Activated naive CD8-positive, alpha-beta T cell treated with anti-CD3 and anti-CD28 coated beads, Interleukin-2, amount 50 U/mL, for 16 hours (primary cell): ENCODE data around the gene PRM1.

Experiments used
- DNase-seq: peaks from one replicate; pipeline ENCODE4 v3.0.0-alpha.2; 2020; ENCODE audit warnings: low read depth, low spot score

Gene PRM1, protein sequence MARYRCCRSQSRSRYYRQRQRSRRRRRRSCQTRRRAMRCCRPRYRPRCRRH

DNA sequence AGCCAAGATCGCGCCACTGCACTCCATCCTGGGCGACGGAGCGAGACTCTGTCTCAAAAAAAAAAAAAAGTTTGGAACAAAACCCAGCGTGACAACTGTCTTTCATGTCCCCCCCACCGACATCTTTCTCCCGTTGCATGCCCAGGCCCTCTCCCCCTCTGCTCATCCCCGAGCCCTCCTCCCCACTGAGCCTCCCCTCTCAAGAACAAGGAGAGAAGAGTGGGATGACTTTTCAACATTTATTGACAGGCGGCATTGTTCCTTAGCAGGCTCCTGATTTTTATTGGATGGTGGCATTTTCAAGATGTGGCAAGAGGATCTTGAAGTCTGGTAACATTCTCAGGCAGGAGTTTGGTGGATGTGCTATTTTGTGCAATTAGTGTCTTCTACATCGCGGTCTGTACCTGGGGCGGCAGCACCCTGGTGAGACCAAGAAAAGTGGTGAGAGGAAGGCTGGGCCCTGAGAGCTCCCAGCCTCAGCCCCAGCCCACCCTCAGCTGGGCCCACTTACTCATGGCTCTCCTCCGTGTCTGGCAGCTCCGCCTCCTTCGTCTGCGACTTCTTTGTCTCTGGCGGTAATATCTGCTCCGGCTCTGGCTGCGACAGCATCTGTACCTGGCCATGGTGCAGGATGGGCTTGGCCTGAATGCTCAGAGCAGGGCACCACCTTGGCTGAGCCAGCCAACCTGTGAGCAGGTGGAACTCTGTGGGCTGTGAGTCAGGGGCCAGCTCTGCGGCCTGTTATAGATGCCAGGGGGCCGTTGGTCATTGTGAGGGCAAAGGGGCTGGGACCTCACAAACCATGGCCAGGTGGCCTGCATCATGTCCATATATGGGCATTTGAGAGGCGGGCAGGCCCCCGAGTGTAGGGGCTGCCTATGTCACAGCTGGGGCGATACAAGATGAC is at the start of gene PRM1:
Gene PRM1 (minus strand): TSS at position 715 of the 907 bp plus-strand sequence. CDS start 92 bp downstream, at position 623.
- DNase-seq: no peak

DNA sequence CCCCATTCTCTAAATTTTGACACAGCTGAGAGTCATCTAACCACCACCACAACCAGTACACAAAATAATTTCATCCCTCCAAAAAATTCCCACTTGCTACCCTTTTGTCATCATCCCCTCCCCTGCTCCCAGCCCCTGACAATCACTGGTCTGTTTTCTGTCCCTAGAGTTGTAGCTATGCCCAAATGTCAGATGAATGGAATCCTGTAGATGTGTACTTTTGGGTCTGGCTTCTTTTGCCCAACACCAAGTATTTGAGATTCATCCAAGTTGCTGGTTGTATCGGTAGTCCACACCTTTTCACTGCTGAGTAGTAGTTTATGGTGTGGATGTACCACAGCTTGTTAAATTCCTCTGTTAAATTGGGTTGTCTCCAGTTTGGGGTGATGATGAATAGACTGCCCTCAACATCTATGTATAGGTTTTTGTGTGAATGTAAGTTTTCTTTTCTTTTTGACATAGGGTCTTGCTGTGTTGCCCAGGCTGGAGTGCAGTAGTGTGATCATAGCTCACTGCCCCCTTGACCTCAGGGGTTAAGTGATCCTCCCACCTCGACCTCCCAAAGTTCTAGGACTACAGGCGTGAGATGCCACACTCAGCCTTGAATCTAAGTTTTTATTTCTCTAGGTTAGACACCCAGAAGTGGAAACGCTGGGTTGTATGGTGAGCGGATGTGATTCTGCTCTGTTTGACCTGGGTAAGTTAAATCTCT is 49.6 kb upstream of the PRM1 start:
- no peak for DNase-seq

DNA sequence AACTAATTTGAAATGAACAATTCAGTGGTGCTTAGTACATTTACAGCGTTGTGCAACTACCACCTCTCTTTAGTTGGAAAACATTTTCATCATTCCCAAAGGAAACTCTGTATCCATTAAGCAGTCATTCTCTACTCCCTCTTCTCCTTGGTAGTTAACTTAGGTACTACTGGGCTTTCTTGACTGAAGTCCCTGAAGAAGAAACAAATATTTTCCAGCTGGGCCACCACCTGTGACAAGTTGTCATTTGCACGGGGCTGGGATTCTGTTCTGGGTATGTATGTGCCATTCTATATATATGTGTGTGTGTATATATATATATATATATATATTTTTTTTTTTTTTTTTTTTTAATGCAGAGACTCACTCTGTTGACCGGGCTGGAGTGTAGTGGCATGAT is 48.8 kb upstream of the PRM1 start:
- no peak for DNase-seq

DNA sequence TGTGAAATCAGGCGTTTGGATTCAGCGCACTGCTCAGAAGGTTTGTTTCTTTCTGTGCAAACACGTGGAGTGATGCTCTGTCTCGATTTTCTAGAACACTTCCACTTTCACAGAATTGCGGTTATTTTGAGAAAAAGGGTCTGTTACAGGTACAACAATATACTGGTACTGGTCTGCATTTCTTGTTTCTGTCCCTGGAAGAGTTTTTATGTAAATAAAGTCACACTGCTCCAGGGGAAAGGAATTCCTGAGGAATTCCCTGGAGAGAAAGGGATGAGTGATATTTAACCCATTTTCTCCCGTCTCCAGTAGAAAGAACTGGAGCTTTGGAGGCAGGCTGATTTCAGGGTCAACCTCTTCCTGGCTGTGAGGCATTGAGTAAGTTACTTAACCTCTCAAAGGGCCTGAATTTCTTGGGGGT is 48.0 kb upstream of the PRM1 start:
- no peak for DNase-seq

DNA sequence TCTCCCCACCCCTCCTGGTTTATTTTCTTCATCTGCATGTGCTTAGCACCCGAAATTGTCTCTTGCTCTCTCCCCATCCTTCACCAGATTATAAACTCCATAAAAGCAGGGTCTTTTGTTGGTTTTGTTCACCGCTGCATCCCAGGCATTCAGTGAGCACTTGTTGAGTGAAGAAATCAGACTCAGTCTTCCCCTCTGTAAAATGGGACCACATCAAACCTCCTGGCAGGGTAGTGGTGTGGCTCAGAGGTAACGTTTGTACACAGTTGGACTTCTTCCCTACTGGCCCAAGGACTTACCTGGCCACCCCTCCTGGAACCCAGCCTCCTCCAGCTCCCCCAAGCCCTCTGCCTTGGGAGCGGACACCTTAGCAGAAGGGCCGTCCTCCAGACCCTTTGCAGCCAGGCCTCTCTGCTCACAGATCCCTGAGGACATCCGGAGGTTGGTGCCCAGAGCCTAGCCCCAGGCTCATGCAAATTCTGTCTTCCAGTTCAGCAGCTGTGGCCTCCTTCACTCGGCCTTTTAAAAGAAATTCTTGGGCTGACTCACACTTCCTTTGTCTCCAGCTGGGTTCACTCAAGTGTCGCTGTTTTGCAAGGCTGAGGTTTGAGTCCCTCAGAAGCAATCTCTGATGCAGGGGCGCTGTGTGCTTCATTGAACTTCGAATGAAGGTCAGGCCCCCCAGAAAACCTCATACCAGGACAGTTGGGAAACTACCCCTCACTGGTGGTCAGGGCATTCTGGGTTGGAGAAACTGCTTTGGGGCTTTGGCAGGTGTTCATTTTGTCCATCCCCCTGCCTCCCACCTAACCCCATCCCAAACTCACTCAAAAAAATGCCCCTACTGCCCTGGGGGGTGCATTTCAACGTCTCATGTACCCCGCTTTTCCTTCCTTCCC is 47.3 kb upstream of the PRM1 start:
- peak; percentile 10 for DNase-seq

DNA sequence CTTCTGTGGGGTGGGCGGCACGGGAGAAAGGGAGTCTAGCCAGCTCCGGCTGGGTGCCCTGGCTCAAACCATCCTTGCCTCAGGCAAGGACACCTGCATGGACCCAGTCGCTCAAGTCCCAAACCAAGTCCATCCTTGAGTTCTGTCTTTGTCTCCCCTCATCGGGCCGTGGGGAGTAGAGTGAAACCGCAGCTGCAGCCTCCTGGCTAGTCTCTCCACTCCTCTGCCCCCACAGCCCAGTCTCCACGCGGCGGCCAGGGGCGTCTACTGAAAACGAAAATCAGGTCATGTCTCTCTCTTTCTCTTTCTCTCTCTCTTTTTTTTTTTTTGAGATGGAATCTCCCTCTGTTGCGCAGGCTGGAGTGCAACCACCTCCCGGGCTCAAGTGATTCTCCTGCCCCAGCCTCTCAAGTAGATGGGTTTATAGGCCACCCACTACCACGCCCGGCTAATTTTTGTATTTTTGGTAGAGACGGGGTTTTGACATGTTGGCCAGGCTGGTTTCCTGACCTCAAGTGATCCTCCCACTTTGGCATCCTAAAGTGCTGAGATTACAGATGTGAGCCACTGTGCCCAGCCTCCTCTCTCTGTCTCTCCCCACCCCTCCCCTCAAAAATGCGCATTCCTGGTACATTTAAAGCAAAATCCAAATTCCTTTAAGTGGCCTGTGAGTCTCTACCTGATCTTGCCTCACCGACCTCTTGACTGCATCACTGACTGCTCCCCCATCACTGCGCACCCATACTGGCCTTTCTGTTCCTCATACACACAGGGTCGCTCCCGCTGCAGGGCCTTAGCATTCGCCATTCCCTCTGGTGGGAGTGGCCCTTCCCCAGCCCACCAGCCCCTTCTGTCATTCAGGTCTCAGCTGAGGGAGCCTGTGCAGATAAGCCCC is 46.4 kb upstream of the PRM1 start:
- no peak for DNase-seq

DNA sequence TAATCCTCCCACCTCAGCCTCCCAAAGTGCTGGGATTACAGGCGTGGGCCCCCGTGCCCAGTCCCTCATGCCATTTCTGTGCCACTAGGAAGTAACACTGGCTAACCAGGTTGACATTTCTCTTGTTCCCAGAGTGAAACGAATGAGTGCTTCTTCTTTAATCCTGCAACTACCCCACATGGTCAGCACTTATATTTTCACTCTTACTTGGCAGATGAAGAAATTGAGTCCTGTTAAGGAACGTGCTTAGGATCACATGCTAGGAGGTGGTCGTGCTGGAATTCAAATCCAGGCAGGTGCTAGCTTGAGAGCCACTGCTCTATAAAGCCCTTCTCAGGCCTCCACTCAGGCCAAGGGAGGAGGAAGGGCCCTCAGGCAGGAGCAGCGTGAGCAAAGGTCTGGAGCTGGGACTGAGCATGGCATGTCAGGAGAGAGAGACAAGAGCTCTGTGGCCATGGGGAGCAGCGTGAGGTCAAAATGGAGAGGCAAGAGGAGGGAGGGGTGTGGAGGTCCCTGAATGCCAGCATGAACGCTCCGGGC is 45.7 kb upstream of the PRM1 start:
- DNase-seq: no peak

DNA sequence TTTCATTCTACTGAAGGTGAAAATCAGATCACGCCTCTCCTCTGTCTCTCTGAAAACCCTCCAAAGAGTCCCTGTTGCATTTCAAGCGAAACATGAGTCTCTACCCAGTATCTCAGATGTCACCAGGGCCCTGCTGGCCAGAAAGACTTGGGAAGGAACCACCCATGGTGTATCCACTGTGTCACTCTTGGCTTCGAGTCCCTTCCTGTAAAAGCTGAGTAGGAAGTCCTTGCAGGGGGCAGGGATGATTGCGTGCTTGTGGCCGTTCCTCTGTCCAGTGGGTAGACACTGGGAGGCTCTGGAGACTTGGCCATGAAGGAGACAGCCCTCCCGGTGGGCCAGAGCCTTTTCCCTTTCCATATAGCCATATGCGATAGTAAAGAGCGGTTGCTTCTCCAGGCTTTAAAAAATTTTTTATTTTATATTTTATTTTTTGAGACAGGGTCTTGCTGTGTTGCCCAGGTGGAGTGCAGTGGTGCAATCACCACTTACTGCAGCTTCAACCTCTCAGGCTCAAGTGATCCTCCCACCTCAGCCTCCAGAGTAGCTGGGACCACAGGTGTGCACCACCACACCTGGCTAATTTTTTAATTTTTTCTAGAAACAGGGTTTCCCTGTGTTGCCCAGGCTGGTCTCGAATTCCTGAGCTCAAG is 45.1 kb upstream of the PRM1 start:
- DNase-seq: no peak

DNA sequence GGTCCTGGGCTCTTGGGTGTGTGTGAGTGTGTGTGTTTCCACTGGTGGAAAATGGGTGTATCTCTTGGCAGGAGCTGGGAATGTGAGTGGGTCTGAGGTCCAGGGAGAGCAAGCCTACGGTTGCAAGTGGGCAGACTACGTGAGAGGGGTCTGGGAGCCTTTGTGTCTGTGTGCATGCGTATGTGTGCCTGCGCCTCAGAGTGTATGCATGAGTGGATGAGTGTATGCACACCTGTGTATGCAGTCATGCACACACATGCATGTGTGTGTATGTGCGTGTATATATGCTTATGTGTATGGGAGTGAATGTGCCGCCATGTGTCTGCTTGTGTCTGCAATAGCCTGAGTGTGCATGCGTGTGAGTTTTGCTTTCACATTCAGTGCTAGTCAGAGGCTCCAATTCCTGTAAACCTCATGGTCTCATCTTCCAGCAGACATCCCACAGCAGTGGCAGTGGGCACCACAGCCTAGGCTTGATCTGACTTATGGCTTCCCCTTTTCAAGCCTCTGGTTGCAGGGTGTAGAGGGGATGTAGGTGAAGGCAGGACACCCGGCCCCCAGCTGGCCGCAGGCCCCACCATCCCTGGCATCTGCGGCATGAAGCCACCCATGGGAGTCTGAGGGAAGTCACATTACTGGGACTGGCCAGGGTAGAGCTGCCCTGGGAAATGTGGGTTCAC is 44.4 kb upstream of the PRM1 start:
- no peak for DNase-seq

DNA sequence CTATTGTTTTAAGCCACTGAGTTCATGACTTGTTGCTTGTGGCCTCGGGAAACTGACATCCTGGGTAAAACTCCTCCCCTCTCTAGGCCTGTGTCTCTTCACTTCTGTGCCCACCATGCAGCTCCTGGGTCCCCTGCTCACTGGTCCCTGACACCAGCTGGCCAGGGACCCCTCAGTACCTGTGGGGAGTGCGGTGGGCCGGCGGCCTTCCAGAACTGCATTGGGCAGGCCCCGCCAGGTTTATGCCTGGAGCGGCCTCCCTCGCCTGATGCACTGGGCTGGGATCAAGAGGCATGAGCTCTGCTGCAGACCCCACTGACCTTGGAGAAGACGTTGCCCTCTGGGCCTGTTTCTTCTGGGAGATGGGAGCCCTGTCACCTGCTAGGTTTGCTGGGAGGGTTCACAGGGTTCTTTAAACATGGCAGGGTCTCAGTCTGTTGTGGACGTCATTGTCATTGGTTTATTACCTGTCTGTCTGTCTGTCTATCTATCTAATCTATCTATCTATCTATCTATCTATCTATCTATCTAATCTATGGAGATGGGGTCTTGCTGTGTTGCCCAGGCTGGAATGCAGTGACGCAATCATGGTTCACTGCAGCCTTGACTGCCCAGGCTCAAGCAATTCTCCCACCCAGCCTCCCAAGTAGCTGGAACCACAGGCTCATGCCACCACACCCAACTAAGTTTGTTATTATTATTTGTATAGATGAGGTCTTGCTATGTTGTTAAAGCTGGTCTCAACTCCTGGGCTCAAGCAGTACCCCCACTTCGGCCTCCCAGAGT is 42.6 kb upstream of the PRM1 start:
- DNase-seq: no peak

DNA sequence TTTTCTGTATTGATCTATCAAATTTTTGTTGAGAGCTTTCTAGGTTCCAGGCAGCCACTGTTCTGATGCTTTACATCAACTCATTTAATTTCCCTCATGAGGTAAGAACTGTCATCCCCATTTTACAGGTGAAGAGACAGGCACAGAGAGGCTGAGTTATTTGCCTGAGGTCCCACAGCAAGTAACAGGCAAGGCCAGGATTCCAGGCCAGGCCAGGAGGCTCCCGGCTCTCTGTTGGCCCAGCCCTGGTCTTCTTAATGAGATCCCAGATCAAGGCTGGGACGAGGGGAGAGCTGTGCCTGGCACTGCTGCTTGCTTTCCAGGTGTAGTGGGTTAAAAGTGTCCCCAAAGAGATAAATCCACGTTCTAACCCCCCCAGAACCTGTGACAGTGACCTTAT is 41.7 kb upstream of the PRM1 start:
- DNase-seq: no peak

DNA sequence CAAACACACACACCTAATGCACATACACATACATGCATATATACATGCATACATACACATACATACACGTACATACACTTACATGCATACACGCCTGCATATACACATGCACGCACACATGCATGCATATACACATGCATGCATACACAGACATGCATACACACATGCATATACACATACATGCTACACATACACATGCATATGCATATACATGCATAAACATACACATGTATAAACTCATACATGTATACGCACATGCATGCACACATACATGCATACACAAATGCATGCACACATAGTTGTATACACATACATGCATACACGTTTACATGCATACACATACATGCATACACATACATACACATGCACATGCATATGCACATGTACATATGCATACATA is 40.5 kb upstream of the PRM1 start:
- DNase-seq: no peak

DNA sequence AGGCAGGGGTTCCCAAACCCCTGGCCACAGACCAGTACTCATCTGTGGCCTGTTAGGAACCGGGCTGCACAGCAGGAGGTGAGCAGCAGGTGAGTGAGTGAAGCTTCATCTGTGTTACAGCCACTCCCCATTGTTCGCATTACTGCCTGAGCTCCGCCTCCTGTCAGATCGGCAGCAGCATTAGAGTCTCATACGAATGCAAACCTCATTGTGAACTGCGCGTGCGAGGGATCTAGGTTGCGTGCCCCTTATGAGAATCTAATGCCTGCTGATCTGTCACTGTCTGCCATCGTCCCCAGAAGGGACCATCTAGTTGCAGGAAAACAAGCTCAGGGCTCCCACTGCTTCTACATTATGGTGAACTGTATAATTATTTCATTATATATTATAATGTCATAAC is 39.0 kb upstream of the PRM1 start:
- no peak for DNase-seq

DNA sequence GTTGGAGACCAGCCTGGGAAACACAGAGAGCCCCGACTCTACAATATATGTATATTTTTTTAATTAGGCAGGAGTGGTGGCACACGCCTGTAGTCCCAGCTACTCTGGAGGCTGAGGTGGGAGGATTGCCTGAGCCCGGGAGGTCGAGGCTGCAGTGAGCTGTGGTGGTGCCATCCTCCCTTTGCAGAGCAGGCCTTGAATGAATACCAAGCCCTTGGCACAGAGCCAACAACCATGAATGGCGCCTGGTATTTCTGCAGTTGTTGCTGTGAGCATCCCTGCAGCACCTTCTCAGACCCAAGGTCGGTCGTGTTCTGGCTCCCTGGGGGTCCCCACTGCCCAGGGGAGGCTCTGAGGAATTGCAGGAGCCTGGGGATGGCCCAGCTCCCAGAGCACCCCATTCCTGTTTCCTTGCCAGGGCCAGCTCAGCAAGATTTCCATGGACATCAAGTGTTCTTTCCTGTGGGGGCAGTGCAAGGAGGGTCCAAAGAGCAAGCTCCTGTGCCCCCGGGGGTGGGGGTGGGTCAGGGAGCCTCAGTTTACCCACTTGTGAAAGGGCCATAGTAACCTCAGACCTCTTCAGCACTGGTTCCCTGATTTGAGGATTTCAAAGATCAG is 38.5 kb upstream of the PRM1 start:
- DNase-seq: no peak

DNA sequence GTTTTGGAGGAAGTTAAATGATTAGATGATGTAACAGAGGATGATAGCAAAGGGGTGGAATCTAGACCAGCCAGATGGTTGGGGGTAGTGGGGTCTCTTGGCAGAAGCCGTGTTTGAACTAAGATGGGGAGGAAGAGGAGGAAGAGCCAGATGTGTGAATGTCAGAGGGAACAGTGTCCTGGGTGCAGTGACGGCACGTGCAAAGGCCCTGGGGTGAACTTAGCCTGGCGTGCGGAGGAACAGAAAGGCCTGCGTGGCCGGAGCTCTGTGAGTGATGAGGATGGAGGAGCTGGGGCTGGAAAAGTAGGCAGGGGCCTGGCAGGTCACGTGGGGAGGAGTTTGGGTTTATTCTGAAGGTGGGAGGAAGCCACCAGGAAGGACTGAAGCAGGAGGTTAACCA is 37.7 kb upstream of the PRM1 start:
- no peak for DNase-seq

DNA sequence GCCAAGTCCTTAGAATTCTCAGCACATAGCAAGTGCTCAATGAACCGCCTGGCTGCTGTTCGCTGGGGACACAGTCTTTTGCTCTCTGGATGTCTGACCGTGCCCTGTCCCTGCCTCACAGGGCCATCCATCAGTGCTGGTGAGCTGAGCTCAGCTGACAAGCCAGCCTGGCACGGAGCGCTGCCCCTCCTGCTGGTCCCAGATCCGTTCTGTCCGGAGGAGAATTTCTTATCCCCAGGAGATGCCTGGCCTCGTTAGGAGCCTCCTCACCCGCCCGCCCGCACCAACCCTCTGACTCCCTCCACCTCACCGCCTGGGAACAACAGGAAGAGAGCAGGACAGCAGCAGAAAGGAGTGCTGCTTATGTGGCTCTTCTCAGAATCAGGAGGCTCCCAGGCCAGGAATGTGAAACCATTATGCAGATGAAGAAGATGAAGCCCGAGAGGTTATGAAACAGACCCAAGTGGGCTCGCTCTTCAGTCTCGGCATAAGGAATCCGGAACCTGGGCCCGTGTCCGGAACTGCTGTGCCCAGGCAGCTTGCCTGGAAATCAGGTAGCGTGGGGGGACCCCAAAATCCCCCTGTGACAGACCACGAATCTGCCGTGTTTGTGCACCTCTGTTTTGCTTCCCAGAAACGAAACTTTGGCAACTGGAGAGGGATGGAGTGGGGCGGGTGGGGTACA is 35.3 kb upstream of the PRM1 start:
- no peak for DNase-seq

DNA sequence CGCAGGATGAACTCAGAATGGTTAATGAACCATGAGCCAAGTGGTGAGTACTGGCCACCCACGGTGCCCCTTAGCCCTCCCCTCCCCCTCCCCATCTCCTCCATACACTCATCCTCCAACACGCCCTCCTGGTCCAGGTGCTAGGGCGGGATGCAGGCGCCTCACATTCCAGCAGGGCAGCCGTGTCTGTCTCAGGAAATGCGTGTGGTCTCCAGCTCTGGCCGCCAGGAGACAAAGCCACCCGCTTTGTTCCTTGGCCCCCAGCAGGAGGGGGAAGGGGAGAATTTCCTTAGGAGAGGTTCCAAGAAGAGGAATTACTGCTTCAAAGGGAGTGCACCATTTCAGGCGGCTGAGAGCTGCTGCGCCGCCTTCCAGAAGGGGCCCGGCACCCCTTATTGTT is 34.4 kb upstream of the PRM1 start:
- no peak for DNase-seq
